ENCODE results near the gene FREM2. TPM values are rescaled to one million over a fixed set of nuclear protein-coding genes. Genes with fewer than 3 reads are reported as not detected.

Gene FREM2
- total RNA-seq, 3 donors from 2014 or later, result 0.82 to 3.3 (median 1.3) TPM

DNA sequence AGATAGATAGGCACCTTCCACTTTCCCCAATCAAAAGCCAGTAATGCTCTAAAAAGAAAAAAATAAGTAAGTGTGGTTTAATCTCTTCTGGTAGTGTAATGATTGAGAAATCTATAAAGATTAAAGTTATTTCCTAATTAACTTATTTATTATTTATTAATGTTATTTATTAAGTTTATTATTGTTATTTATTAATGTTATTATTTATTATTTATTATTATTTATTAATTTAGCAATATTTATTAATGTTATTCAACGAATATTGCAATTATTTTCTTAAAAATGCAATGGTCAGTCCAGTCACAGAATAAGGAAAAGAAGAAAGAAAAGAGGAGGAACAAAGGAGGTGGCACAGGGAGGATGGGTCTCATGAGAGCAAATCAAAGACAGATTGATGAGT, 100.7 kb downstream of the FREM2 start:
- ATAC-seq (no peak), DNase-seq (no peak)
- no peak overlapping the region for H3K4me3 ChIP-seq
- no peaks in the 10 kb centered on the region for H3K4me1 ChIP-seq (ENCODE audit: low read depth)
- H3K36me3 ChIP-seq (ENCODE audit: low read depth), result no peaks in the 10 kb centered on the region
- TF ChIP-seq, protein P1, sequence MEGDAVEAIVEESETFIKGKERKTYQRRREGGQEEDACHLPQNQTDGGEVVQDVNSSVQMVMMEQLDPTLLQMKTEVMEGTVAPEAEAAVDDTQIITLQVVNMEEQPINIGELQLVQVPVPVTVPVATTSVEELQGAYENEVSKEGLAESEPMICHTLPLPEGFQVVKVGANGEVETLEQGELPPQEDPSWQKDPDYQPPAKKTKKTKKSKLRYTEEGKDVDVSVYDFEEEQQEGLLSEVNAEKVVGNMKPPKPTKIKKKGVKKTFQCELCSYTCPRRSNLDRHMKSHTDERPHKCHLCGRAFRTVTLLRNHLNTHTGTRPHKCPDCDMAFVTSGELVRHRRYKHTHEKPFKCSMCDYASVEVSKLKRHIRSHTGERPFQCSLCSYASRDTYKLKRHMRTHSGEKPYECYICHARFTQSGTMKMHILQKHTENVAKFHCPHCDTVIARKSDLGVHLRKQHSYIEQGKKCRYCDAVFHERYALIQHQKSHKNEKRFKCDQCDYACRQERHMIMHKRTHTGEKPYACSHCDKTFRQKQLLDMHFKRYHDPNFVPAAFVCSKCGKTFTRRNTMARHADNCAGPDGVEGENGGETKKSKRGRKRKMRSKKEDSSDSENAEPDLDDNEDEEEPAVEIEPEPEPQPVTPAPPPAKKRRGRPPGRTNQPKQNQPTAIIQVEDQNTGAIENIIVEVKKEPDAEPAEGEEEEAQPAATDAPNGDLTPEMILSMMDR (IDR thresholded peaks at IDR 0.05), result no peak
- intact Hi-C loops (cut with DNase I, micrococcal nuclease), result no loop called here
- no peaks in the 10 kb centered on the region for H3K9me3 ChIP-seq

DNA sequence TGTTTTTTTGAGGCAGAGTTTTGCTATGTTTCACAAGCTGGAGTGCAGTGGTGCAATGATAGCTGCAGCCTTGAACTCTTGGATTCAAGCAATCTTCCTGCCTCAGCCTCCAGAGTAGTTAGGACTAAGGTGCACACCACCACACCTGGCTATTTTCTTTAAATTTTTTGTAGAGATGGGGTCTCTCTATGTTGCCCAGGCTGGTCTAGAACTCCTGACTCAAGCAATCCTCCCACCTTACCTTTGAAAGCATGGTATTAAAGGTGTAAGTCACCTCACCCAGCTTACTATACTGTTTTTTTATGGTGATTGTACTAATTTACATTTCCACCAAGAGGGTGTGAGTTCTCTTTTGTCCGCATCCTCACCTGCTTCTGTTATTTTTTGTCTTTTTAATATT, 110.0 kb downstream of the FREM2 start:
- no peak for DNase-seq
- TF ChIP-seq, protein P1 (IDR thresholded peaks at IDR 0.05), result no peak
- H3K4me3 ChIP-seq, result no peak overlapping the region

DNA sequence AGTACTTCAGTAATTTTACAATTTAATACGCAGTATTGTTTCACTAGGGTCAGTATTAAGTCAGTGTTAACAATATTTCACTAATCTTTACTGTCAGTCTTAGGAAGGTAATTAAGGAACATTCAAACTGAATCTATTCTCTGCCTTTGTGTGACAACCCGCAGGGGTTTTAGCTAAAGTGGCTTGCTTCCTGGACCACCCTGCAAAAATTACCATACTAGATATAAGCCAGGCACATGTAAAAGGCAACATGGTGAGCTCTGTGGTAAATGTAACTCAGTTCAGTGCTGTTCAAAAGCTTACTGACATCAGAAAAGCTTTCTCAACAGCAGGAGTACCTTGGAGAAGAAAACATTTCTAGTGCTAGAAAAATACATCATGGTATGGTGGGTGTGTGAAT, 116.7 kb downstream of the FREM2 start:
- H3K4me3 ChIP-seq, result no peak overlapping the region
- peaks cover 4% of the 10 kb centered on the region for H3K9me3 ChIP-seq
- TF ChIP-seq, protein P1 (IDR thresholded peaks at IDR 0.05), result no peak
- ATAC-seq (no peak), DNase-seq (no peak)
- intact Hi-C loops (cut with DNase I, micrococcal nuclease), result no loop called here
- H3K36me3 ChIP-seq (ENCODE audit: low read depth), result no peaks in the 10 kb centered on the region
- no peaks in the 10 kb centered on the region for H3K4me1 ChIP-seq (ENCODE audit: low read depth)

More for the DNA sequence above, 110.0 kb downstream of the FREM2 start:
- intact Hi-C loops (cut with DNase I, micrococcal nuclease), result no loop called here
- Histone ChIP-seq H3K9me3 (no peaks in the 10 kb centered on the region), H3K36me3 (ENCODE audit: low read depth) (no peaks in the 10 kb centered on the region), H3K4me1 (ENCODE audit: low read depth) (no peaks in the 10 kb centered on the region)
- no peak for ATAC-seq

DNA sequence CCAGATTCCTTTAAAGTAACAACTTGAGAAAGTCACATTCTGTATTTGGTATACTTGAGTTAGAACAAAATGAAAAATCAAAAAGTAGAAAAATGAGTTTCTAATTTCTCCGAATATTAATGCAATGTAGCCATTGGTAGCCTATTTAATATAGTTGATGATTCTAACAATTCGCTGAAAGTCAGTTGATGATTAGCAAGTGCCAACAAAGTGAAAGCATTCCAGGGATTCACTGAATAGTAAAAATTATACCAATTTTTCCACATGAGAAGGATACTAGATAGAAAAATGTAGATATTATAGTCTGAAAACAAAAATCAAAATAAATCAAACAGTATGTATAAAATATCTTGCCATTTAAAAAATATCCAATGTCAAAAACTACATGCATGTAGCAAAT, 117.2 kb downstream of the FREM2 start:
- no peaks in the 10 kb centered on the region for H3K36me3 ChIP-seq (ENCODE audit: low read depth)
- H3K4me1 ChIP-seq (ENCODE audit: low read depth), result no peaks in the 10 kb centered on the region
- intact Hi-C loops (cut with DNase I, micrococcal nuclease), result no loop called here
- no peak for ATAC-seq
- TF ChIP-seq, protein P1 (IDR thresholded peaks at IDR 0.05), result no peak
- H3K4me3 ChIP-seq, result no peak overlapping the region
- no peak for DNase-seq
- peaks cover 8% of the 10 kb centered on the region for H3K9me3 ChIP-seq

DNA sequence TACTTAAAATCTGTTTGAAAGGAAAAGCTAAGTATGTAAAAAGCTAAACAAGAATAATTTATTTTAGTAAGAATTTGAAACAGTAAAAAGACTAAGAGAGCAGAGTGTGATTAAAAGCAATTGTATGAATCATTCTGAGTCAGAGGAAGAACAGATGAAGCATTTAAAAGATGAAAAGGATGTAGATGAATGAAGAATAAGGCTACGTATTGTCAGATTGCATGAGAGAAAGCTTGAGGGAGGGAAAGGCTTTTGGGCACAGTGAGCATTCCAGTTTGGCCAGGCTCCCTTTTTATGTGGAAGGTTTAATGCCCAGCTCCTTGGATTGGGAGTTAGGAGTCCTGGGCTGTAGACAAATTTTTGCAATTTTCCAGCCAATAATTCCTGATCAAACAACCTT, 117.7 kb downstream of the FREM2 start:
- DNase-seq (no peak), ATAC-seq (no peak)
- no peak overlapping the region for H3K4me3 ChIP-seq
- intact Hi-C loops (cut with DNase I, micrococcal nuclease), result no loop called here
- TF ChIP-seq, protein P1 (IDR thresholded peaks at IDR 0.05), result no peak
- H3K36me3 ChIP-seq (ENCODE audit: low read depth), result no peaks in the 10 kb centered on the region
- no peaks in the 10 kb centered on the region for H3K4me1 ChIP-seq (ENCODE audit: low read depth)
- H3K9me3 ChIP-seq, result peaks cover 13% of the 10 kb centered on the region

DNA sequence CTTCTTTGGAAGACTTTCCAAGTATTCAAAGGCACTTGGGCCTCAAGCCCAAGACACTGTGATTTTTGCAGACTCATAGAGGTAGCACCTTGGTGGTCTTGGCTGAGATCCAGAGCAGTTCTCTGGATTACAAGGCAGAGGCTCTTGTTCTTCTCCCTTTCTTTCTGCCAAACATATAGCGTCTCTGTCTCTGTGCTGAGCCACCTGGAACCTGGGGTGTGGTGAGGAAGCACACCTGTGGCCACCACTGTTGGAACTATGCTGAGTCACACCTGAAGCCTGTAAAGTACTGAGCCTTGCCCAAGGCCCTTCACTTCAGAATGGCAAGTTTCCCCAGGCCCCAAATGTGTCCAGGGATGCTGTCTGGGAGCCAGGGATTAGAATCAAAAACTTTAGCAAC, 127.5 kb downstream of the FREM2 start:
- Histone ChIP-seq H3K9me3 (peaks cover 14% of the 10 kb centered on the region), H3K4me3 (no peak overlapping the region), H3K4me1 (ENCODE audit: low read depth) (peaks cover 4% of the 10 kb centered on the region), H3K36me3 (ENCODE audit: low read depth) (no peaks in the 10 kb centered on the region)
- TF ChIP-seq, protein P1 (IDR thresholded peaks at IDR 0.05), result no peak
- DNase-seq (peak in 2 of 3 donors; percentile 17 to 36), ATAC-seq (peak; percentile 96)
- intact Hi-C loops (cut with DNase I, micrococcal nuclease), result no loop called here
